Esophagus squamous epithelium (tissue), 4 donors: Measurements from ENCODE around the gene KCNAB2.

Source experiments
- CTCF ChIP-seq, 6 experiments: fragments of 450-650 bp in 4 of 6; fragments of 200-600 bp in 2 of 6; sonication (generic) in 2 of 6; IDR thresholded peaks; one replicate each; pipeline ENCODE4 v1.5.1; 2016 to 2019; ENCODE audit warnings: antibody characterized with exemption in 6 of 6, mild to moderate bottlenecking in 4 of 6, moderate library complexity in 4 of 6
- POLR2A ChIP-seq, 4 donors: fragments of 450-650 bp; IDR thresholded peaks; one replicate each; pipeline ENCODE4 v1.6.1; 2017; ENCODE audit warnings: antibody characterized with exemption in 4 of 4, mild to moderate bottlenecking in 4 of 4, moderate library complexity in 3 of 4

- TF ChIP-seq CTCF (IDR thresholded peaks at IDR 0.05) (no peak), POLR2A (IDR thresholded peaks at IDR 0.05) (no peak)
Observed at GRCh38 chr1:6013491-6013890, 32.2 kb upstream of the KCNAB2 start.
